Coronary artery (tissue), 2 donors: ENCODE data around the gene LAMTOR4.
A peak's percentile ranks its signal among the peaks of the same experiment; 100 is the strongest.

Experiments
- DNase-seq: peaks from one replicate; pipeline ENCODE4 v3.0.0-alpha.2; 2017; ENCODE audit warnings: low spot score
- H3K27ac ChIP-seq, 2 donors: fragments of 200-600 bp; sonication (generic); one replicate each; pipeline ENCODE4 v1.5.1; 2016 to 2019
- H3K4me3 ChIP-seq: fragments of 200-600 bp; sonication (generic); 2 replicates; pipeline ENCODE4 v1.5.1; 2016; ENCODE audit warnings: mild to moderate bottlenecking, moderate library complexity
- TF ChIP-seq, protein P1 (sequence below): fragments of 200-600 bp; sonication (generic); IDR thresholded peaks from one replicate; pipeline ENCODE4 v1.5.1; 2019; ENCODE audit warnings: antibody characterized with exemption

Gene LAMTOR4

DNA sequence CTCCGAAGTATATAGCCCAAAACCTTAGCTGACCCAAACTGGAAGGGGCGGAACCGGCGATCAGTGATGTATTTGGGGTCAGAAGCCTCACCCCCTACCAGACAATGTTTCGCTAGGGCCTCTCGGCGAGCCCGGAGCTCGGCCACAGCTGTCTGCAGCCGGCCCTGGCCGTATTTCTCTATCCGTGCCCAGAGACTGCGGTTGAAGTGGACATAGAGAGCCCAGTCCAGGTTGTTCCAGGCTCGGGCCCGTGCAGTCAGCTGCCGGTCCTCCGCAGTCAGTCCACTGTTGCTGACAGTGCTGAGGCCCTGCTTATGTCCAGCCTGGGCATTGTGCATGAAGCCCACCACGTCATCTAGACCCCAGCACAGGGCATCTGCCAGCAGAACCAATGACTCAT lies 11.3 kb downstream of the LAMTOR4 start:
- no peak for DNase-seq
- Histone ChIP-seq H3K4me3 (no peak overlapping the region), H3K27ac (no peak overlapping the region)
- TF ChIP-seq, protein P1, sequence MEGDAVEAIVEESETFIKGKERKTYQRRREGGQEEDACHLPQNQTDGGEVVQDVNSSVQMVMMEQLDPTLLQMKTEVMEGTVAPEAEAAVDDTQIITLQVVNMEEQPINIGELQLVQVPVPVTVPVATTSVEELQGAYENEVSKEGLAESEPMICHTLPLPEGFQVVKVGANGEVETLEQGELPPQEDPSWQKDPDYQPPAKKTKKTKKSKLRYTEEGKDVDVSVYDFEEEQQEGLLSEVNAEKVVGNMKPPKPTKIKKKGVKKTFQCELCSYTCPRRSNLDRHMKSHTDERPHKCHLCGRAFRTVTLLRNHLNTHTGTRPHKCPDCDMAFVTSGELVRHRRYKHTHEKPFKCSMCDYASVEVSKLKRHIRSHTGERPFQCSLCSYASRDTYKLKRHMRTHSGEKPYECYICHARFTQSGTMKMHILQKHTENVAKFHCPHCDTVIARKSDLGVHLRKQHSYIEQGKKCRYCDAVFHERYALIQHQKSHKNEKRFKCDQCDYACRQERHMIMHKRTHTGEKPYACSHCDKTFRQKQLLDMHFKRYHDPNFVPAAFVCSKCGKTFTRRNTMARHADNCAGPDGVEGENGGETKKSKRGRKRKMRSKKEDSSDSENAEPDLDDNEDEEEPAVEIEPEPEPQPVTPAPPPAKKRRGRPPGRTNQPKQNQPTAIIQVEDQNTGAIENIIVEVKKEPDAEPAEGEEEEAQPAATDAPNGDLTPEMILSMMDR, result no peak

DNA sequence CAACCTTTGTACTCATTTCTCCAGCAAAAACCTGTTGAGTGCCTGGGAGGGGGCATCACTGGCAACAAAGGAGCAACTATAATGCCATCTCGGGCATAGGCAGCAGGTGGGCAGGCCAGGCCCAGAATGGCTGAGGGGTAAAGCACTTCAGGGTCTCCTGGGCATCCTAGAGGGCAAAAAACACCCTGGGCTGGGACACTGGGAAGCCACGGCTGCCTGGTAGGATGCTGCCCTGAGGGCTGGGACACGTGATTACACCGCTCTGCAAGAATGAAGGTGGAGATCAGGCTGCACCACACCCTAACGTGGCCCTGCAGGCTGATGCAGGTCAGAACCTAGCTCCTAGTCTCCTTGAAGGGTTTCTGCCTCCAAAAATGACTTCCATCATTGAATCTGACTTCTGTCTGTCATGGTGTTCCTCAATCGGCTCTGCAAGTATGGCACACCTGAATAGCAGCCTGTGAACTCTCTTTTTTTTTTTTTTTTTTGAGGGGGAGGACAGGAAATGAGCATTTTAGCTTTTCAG lies 14.4 kb downstream of the LAMTOR4 start:
- no peak overlapping the region for H3K27ac ChIP-seq
- DNase-seq, result no peak
- TF ChIP-seq, protein P1, result no peak
- no peak overlapping the region for H3K4me3 ChIP-seq

DNA sequence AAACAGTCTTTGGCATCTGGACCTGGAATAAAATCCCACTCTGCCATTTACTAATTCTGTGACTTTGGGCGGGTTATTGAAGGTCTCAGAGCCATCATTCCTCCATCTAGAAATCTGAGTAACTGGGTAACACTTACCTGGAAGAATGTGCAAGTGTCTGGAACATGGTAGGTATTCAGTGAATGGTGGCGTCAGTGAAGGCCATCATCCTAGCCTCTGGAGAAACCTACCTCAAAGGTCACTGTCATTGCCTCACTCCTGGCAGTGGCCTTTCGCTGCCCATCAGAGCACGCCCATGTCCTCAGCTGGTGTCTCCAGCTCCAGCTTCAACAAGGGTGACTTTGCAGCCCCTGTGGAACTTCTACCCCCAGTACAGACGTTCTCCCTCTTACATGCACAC lies 15.2 kb downstream of the LAMTOR4 start:
- Histone ChIP-seq H3K4me3 (no peak overlapping the region), H3K27ac (no peak overlapping the region)
- TF ChIP-seq, protein P1, result no peak
- no peak for DNase-seq

DNA sequence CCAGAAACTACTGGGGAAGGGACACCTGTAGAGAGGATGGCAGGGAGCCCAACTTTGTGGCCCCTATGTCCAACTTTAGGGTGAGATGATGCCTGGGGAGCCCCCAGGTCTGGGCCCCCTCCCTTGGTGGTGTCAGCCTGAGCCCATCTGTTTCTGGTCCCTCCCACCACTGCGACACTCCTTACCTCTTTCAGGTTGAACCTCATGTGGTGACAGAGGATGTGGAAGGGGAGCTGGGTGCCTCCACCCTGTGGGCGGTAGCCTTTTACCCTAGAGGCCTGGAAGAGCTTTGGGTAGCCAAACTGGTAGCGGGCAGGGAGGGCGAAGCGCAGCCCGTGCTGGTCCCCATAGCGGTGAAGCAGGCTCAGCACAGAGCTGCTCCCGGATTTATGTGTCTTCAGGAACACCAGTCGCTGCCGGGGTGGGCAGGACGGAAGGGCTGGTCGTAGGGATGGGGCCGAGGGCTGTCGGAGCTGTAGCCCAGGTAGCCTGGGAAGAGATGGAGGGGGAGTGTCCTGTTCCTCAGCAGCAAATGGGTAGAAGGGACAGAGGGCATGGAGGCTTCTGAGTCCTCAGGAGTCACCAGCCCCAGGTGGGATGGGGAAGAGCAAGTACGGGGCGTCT lies 17.7 kb downstream of the LAMTOR4 start:
- Histone ChIP-seq H3K27ac (no peak overlapping the region), H3K4me3 (no peak overlapping the region)
- TF ChIP-seq, protein P1, result no peak
- DNase-seq, result no peak

DNA sequence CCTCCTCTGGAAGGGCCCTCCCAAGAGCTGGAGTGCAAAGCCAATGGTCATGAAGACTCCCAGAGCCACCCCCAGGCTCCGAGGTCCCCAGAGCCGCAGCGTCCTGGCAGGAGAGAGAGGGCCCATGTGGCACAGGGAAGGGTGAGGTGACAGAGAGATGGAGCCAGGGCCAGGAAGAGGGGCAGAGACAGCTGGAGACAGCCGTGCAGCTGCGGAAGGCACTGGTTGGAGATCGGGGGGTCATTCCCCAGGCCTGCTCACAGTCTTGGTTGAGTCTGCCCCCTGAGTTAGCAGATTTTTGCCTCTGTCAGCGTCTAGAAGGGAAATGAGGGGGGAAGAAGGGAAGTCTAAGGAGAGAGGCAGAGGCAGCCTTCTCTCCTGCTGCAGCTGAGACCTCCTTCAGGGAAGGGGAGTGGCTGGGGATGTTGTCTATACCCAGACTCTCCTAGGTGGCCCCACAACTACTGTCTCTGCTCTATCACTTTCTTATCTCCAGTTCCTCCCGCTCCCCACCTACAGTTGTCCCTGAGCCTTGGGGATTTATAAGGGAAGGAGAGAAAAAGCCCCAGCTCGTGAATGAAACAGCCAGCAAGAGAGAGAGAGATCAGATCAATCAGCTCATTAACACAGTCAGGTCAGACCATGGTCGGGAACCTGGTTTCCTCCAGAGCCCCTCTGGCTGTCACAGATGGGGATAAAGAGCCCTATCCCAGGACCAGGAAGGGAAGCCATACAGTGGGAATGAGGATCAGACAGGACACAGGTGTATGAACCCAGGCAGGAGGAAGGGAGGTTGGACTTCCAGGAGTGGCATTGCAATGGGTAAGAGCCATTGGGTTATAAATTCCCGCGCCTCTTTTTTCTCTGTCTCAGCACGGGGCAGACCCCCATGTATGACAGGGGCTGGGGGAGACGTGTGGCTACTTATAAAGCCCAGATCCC lies 18.5 kb downstream of the LAMTOR4 start:
- H3K27ac ChIP-seq, result peak overlapping the region in 1 of 2 donors; percentile 81
- peak overlapping the region; percentile 68 for H3K4me3 ChIP-seq
- DNase-seq, result no peak
- TF ChIP-seq, protein P1, result no peak

DNA sequence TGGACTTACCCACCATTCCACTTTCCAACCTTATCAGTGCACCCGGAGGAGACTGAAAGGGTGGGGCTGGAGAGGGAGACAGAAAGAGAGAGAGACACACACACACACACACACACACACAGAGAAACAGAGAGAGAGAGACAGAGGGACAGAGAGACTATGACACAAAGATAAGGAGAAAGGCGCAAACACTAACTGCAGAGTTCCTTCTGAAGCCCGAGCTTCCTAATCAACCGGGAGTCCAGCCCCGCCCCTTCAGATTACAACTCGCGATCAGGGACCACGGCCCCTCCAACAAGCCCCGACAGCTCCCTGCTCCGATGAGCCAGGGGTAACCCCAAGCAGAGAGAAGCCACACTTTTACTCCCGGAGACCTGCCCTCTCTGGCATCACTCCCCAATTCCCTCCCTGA lies 19.2 kb downstream of the LAMTOR4 start:
- no peak for DNase-seq
- Histone ChIP-seq H3K27ac (peak overlapping the region; percentile 29 to 81), H3K4me3 (peak overlapping the region; percentile 68)
- TF ChIP-seq, protein P1, result no peak
